BLaER1 (cell line): ENCODE measurements around the gene OTOGL.
"Not testable (repeated sequence)": the region's sequence is repeated elsewhere in the genome, so short reads cannot be mapped to it uniquely, and the experiment has no call there.

ENCODE experiments used
- H3K27ac ChIP-seq: shearing (Covaris generic); formaldehyde crosslinking; 2 replicates; pipeline ENCODE4 v1.8.1; 2022
- H3K27me3 ChIP-seq: shearing (Covaris generic); formaldehyde crosslinking; 2 replicates; pipeline ENCODE4 v1.8.1; 2022
- H3K36me3 ChIP-seq: shearing (Covaris generic); formaldehyde crosslinking; 2 replicates; pipeline ENCODE4 v1.8.1; 2022
- H3K4me1 ChIP-seq: shearing (Covaris generic); formaldehyde crosslinking; 2 replicates; pipeline ENCODE4 v1.8.1; 2022
- H3K4me2 ChIP-seq: shearing (Covaris generic); formaldehyde crosslinking; 2 replicates; pipeline ENCODE4 v1.8.1; 2022
- H3K4me3 ChIP-seq: shearing (Covaris generic); formaldehyde crosslinking; 2 replicates; pipeline ENCODE4 v1.8.1; 2022
- H3K9ac ChIP-seq: shearing (Covaris generic); formaldehyde crosslinking; 2 replicates; pipeline ENCODE4 v1.8.1; 2022
- H3K9me3 ChIP-seq: shearing (Covaris generic); formaldehyde crosslinking; 2 replicates; pipeline ENCODE4 v1.8.1; 2022
- H4K20me1 ChIP-seq: shearing (Covaris generic); formaldehyde crosslinking; 2 replicates; pipeline ENCODE4 v1.8.1; 2022
- Cebpa-rat ChIP-seq: shearing (Covaris generic); IDR thresholded peaks from 2 replicates; pipeline ENCODE4 v1.8.1; 2022

Gene OTOGL

DNA sequence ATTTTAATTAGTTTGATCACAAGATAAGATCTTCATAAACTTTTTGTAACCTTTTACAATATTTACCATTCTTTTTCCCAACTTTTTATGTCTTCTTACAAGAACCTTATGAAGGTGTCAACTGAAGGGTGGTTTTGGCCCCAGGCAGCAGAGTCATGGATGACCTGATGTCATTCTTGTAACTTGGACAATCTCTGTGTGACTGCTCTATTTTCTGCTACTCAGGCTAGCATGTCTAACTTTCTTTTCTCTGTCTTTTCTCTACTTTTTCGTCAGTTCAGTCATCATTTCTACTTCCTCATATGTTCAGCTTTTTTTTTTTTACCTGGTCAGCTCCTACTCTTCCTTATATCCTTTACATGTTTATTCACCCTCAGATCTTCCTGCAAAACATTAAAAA is 194.0 kb downstream of the OTOGL start:
- no peak overlapping the region for H3K27ac ChIP-seq

DNA sequence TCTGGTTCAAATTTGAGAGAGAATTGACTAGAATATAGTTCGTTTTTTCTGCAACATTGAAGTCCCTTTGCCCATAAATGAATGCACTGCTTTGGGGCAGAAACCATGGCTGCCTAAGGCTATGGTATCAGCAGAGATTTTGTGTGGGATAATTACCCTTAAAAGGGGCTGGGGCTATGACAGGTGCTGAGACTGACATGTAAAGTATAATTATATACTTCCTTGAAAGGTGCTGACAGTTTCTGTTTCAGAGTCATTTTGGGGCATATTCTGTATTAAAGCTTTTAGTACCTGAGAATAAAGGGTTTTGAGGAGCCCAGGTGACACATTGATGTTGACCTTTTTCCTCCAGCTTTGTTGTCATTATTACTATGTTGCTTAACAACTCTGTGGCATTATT is 194.4 kb downstream of the OTOGL start:
- Histone ChIP-seq H3K27me3 (no peaks in the 10 kb centered on the region), H4K20me1 (no peaks in the 10 kb centered on the region), H3K9ac (no peak overlapping the region), H3K27ac (no peak overlapping the region), H3K9me3 (0 out of 2 replicates have a peak, but pooled peaks cover 12% of the 10 kb centered on the region), H3K4me3 (no peak overlapping the region), H3K4me1 (no peaks in the 10 kb centered on the region), H3K4me2 (no peak overlapping the region), H3K36me3 (no peaks in the 10 kb centered on the region)
- TF ChIP-seq Cebpa-rat, result no peak

More for the DNA sequence above, 194.0 kb downstream of the OTOGL start:
- Histone ChIP-seq H3K4me1 (no peaks in the 10 kb centered on the region), H4K20me1 (no peaks in the 10 kb centered on the region), H3K4me2 (no peak overlapping the region), H3K27me3 (no peaks in the 10 kb centered on the region), H3K36me3 (no peaks in the 10 kb centered on the region), H3K4me3 (no peak overlapping the region), H3K9me3 (0 out of 2 replicates have a peak, but pooled peaks cover 12% of the 10 kb centered on the region), H3K9ac (no peak overlapping the region)
- no peak for TF ChIP-seq Cebpa-rat

DNA sequence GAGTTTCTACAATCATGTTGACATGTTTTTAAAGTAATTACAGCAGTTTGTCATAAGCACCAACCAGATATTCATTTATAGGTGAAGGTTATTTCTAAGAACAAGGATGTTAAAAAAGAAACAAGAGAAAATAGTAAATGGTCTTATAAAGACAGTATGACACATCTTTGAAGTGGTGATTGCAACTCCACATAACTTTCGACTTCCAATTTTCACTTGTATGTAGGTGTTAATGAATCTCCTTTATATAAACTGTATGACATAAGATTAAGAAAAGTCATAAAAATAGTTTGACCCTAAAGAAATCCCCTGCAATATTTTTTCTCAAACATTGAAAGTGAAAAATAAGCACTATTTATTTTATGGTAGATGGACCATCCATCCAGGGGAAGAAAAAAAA is 199.9 kb downstream of the OTOGL start:
- Histone ChIP-seq H3K9me3 (no peaks in the 10 kb centered on the region), H3K4me2 (no peak overlapping the region), H3K4me3 (no peak overlapping the region), H4K20me1 (no peaks in the 10 kb centered on the region), H3K27me3 (no peaks in the 10 kb centered on the region), H3K36me3 (no peaks in the 10 kb centered on the region), H3K27ac (no peak overlapping the region), H3K9ac (no peak overlapping the region), H3K4me1 (no peaks in the 10 kb centered on the region)
- TF ChIP-seq Cebpa-rat, result no peak

DNA sequence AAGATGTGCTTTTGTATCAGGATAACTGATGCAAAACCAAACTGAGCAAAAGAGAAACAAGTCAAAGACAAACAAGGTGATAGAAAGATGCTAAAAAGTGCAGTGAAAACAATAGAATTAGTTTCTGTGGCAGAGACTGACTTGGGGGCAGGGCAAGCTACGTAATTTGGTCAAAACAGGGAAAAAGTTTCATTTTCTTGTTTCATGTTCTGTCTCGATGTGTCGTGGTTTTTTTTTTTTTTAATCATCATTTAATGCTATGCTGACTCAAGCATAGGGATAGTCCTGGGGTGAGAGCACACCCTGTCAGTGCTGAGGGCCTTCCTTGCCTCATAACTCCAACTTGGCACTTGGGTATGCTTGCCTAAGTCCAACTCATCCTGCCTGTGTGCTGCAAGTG is 200.6 kb downstream of the OTOGL start:
- Histone ChIP-seq H4K20me1 (no peaks in the 10 kb centered on the region), H3K4me1 (no peaks in the 10 kb centered on the region), H3K9me3 (no peaks in the 10 kb centered on the region), H3K27me3 (no peaks in the 10 kb centered on the region), H3K9ac (no peak overlapping the region), H3K27ac (no peak overlapping the region), H3K36me3 (no peaks in the 10 kb centered on the region), H3K4me3 (no peak overlapping the region), H3K4me2 (no peak overlapping the region)
- TF ChIP-seq Cebpa-rat, result no peak

DNA sequence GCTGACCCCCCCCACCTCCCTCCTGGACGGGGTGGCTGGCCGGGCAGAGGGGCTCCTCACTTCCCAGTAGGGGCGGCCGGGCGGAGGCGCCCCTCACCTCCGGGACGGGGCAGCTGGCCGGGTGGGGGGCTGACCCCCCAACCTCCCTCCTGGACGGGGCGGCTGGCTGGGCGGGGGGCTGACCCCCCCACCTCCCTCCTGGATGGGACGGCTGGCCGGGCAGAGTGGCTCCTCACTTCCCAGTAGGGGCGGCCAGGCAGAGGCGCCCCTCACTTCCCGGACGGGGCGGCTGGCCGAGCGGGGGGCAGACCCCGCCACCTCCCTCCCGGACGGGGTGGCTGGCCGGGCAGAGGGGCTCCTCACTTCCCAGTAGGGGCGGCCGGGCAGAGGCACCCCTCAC is 208.1 kb downstream of the OTOGL start:
- H3K4me2 ChIP-seq, H3K4me1 ChIP-seq, H3K9me3 ChIP-seq, H3K4me3 ChIP-seq, H3K36me3 ChIP-seq, H3K27ac ChIP-seq, H4K20me1 ChIP-seq, H3K9ac ChIP-seq, H3K27me3 ChIP-seq: not testable (repeated sequence)

DNA sequence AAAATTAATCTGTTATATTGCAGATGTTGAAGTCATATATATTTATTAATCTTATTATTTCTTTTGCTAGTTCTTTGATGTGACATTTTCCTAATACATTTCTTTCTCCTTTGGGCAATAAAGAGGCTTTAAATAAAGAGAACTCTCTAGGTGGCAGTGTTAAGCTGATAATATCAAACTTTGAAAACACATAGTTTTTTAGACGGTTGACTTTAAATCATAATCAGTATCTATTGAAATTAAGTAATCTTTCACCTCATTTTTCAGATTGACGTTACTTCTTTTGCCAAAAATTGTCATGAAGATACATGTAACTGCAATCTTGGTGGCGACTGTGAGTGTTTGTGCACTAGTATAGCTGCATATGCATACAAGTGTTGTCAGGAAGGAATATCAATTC is 213.9 kb downstream of the OTOGL start:
- Histone ChIP-seq H3K4me3 (no peak overlapping the region), H3K4me2 (no peak overlapping the region), H3K36me3 (no peaks in the 10 kb centered on the region), H3K27me3 (no peaks in the 10 kb centered on the region), H3K9me3 (no peaks in the 10 kb centered on the region), H4K20me1 (no peaks in the 10 kb centered on the region), H3K4me1 (no peaks in the 10 kb centered on the region), H3K27ac (no peak overlapping the region), H3K9ac (no peak overlapping the region)
- TF ChIP-seq Cebpa-rat, result no peak

DNA sequence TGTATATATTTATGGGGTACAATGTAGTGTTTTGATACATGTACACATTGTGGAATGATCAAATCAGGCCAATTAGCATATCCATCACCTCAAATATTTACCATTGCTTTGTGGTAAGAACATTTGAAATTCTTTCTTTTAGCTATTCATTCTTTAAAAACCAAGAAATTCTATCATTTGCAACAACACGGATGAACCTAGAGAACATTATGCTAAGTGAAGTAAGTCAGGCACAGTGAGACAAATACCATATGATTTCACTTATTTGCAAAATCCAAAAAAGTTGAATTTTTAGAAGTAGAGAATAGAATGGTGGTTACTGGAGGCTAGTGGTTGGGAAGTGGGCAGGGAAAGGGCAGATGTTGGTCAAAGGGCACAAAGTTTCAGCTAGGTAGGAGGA is 215.4 kb downstream of the OTOGL start:
- Histone ChIP-seq H3K4me3 (no peak overlapping the region), H4K20me1 (no peaks in the 10 kb centered on the region), H3K9ac (no peak overlapping the region), H3K27ac (no peak overlapping the region), H3K4me1 (no peaks in the 10 kb centered on the region), H3K36me3 (no peaks in the 10 kb centered on the region), H3K9me3 (no peaks in the 10 kb centered on the region), H3K4me2 (no peak overlapping the region), H3K27me3 (no peaks in the 10 kb centered on the region)
- TF ChIP-seq Cebpa-rat, result no peak

DNA sequence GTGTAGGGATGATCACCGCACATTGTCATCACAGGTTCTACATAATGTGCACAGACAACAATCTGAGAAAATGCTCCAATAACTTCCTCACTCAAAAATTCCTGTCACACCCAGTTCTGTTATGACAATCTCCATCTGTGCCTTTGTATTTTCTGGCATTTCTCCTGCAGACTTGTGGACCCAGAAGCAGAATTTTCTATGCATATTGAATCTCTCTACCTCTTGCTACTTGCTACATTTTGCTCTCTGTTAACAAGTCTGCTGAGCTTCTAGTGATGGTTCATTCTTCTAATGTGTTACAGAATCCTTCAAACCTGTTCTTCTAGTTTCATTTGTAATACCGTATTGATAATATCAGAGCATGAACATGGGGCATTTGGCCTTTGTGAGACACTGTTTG is 216.9 kb downstream of the OTOGL start:
- no peaks in the 10 kb centered on the region for H3K4me1 ChIP-seq
- H3K9me3 ChIP-seq, result no peaks in the 10 kb centered on the region
- no peak for TF ChIP-seq Cebpa-rat
- no peak overlapping the region for H3K4me2 ChIP-seq
- no peak overlapping the region for H3K9ac ChIP-seq
- no peaks in the 10 kb centered on the region for H4K20me1 ChIP-seq
- no peaks in the 10 kb centered on the region for H3K27me3 ChIP-seq
- H3K4me3 ChIP-seq, result no peak overlapping the region
- H3K36me3 ChIP-seq, result no peaks in the 10 kb centered on the region
- H3K27ac ChIP-seq, result no peak overlapping the region

DNA sequence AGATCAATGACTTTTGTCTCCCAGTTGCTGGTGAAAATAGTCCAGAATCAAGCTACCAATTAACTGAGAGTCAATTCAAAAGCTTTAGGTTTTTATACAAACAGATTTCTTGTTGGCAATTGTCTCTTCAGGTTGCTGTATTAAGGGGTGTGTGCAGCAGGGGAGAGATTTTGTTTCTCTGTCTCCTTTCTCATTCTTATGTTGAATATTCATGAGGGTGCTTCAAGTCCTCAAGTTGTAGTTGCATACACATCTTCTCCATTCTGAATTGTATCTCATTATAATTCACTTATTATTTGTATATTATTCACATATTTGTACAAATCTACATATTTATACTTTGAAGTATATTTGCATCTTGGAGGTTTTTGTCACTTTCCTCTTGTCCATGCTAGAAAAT is 218.0 kb downstream of the OTOGL start:
- no peak overlapping the region for H3K4me3 ChIP-seq
- no peak overlapping the region for H3K9ac ChIP-seq
- H3K27ac ChIP-seq, result no peak overlapping the region
- no peaks in the 10 kb centered on the region for H3K4me1 ChIP-seq
- no peak for TF ChIP-seq Cebpa-rat
- H3K27me3 ChIP-seq, result no peaks in the 10 kb centered on the region
- no peaks in the 10 kb centered on the region for H4K20me1 ChIP-seq
- no peak overlapping the region for H3K4me2 ChIP-seq
- no peaks in the 10 kb centered on the region for H3K36me3 ChIP-seq
- H3K9me3 ChIP-seq, result no peaks in the 10 kb centered on the region

DNA sequence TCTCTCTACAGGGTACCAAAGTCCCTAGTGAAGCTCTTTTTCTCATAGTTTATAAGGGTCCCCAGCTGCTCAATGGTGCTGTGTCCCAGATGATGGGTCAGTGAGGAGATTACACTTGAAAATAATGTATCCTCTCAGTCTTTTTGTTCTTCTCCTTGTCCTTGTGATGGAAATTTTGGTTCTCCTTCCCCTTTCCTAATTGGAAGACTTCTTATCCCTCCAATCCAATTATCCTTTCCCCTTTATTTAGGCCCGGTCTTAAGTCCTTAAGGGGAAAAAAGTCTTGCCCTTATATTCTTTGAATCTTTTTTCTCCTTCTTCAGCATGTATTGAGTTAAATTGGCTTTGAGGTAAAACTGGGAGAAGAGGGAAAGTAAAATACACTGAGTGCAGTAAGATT is 218.6 kb downstream of the OTOGL start:
- TF ChIP-seq Cebpa-rat, result no peak
- Histone ChIP-seq H3K4me1 (no peaks in the 10 kb centered on the region), H3K4me3 (no peak overlapping the region), H4K20me1 (no peaks in the 10 kb centered on the region), H3K4me2 (no peak overlapping the region), H3K36me3 (no peaks in the 10 kb centered on the region), H3K9me3 (no peaks in the 10 kb centered on the region), H3K27ac (no peak overlapping the region), H3K27me3 (no peaks in the 10 kb centered on the region), H3K9ac (no peak overlapping the region)

DNA sequence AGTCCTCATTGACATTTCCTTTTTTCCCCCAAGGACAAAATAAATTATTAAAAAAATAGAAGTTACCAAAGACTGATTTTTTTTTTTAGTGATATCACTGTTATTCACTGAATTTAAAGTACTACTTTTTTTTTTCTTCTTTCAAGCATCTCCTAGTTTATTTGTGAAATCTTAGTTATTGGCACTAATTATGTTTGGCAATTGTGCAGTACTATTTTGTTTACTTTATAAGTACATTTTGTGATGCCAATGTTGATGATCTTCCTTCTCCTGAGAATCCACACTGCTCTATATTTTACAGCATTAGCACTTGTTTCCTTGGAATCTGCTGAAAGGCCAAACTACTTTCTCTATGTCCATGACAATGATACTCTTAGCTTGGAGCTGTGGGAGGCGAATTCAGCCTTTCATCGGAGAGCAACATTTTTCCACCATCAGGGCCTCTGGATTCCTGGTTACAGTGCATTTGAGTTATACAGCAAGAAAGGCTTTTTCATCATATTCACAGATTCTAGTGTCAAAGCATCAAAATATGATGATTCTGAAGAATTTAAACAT is 220.9 kb downstream of the OTOGL start:
- Histone ChIP-seq H3K9ac (no peak overlapping the region), H3K27me3 (no peaks in the 10 kb centered on the region), H3K27ac (no peak overlapping the region), H4K20me1 (no peaks in the 10 kb centered on the region), H3K36me3 (no peaks in the 10 kb centered on the region), H3K9me3 (no peaks in the 10 kb centered on the region), H3K4me1 (no peaks in the 10 kb centered on the region), H3K4me3 (no peak overlapping the region), H3K4me2 (no peak overlapping the region)
- no peak for TF ChIP-seq Cebpa-rat
